ENCODE measurements around the gene ACBD4. TPM values are rescaled to one million over a fixed set of nuclear protein-coding genes. Genes with fewer than 3 reads are reported as not detected.

The ACBD4 gene
- total RNA-seq, 2 donors from 2014 or later: 8.4 to 8.7 TPM

GRCh38 chr17:45164734-45165269, 29.3 kb downstream of the ACBD4 start:
- DNase-seq: no peak

GRCh38 chr17:45168991-45169752, 33.7 kb downstream of the ACBD4 start:
- intact Hi-C loops (cut with DNase I): no loop called here
- no peak for DNase-seq
- no peak for ATAC-seq

More at GRCh38 chr17:45164734-45165269, 29.3 kb downstream of the ACBD4 start:
- intact Hi-C loops (cut with DNase I): no loop called here
- ATAC-seq: no peak

GRCh38 chr17:45170280-45170930, 34.9 kb downstream of the ACBD4 start:
- peak; percentile 51 to 54 for ATAC-seq
- DNase-seq: no peak
- intact Hi-C loops (cut with DNase I): no loop called here

- intact Hi-C loops (cut with DNase I): no loop called here
- ATAC-seq (peak; percentile 84 to 85), DNase-seq (peak; percentile 81)
Measured at GRCh38 chr17:45170931-45171337, 35.4 kb downstream of the ACBD4 start.

- peak; percentile 43 for DNase-seq
- intact Hi-C loops (cut with DNase I): no loop called here
- peak; percentile 9 to 13 for ATAC-seq
Measured at GRCh38 chr17:45171338-45172231, 36.1 kb downstream of the ACBD4 start.

- DNase-seq (no peak), ATAC-seq (no peak)
- intact Hi-C loops (cut with DNase I): no loop called here
Measured at GRCh38 chr17:45172232-45172540, 36.7 kb downstream of the ACBD4 start.

GRCh38 chr17:45172541-45173286, 37.2 kb downstream of the ACBD4 start:
- intact Hi-C loops (cut with DNase I): no loop called here
- DNase-seq: peak; percentile 57

GRCh38 chr17:45175759-45176115, 40.2 kb downstream of the ACBD4 start:
- intact Hi-C loops (cut with DNase I): no loop called here
- DNase-seq: no peak
- ATAC-seq: no peak

More at GRCh38 chr17:45172541-45173286, 37.2 kb downstream of the ACBD4 start:
- ATAC-seq: peak; percentile 79 to 83

GRCh38 chr17:45177563-45177962, 42.1 kb downstream of the ACBD4 start:
- intact Hi-C loops (cut with DNase I): no loop called here
- ATAC-seq: no peak
- DNase-seq: no peak

GRCh38 chr17:45184144-45184543, 48.7 kb downstream of the ACBD4 start:
- ATAC-seq (no peak), DNase-seq (no peak)
- intact Hi-C loops (cut with DNase I): no loop called here

GRCh38 chr17:45186801-45187354, 51.4 kb downstream of the ACBD4 start:
- DNase-seq: no peak
- intact Hi-C loops (cut with DNase I): no loop called here
- ATAC-seq: no peak

- ATAC-seq: no peak
- intact Hi-C loops (cut with DNase I): no loop called here
- DNase-seq: no peak
Measured at GRCh38 chr17:45189009-45189408, 53.5 kb downstream of the ACBD4 start.

- DNase-seq: no peak
- ATAC-seq: no peak
- intact Hi-C loops (cut with DNase I): no loop called here
Measured at GRCh38 chr17:45190503-45191255, 55.2 kb downstream of the ACBD4 start.

Small RNA genes within 50 kb of the gene (microRNA-seq; reads per million reads assigned to microRNA genes)
- 0.27 to 0.60 reads per million in 2 donors for gene MIR6784

Other genes starting within 250 kb of the ACBD4 start
- gene EFTUD2, start 236.2 kb upstream of the ACBD4 start, total RNA-seq: 10 to 100 TPM; 59.0 to 66.1 TPM
- gene GFAP, start 220.2 kb upstream of the ACBD4 start, total RNA-seq: 1 to 10 TPM; 2.3 to 4.0 TPM
- gene KIF18B, start 187.9 kb upstream of the ACBD4 start, total RNA-seq: under 1 TPM; 0.16 to 0.85 TPM
- 1 to 10 TPM in 1 of 2 donors, under 1 TPM in 1; 0.94 to 2.9 TPM for gene C1QL1, start 167.4 kb upstream of the ACBD4 start, total RNA-seq
- gene DCAKD, start 84.1 kb upstream of the ACBD4 start, total RNA-seq: 10 to 100 TPM; 30.9 to 33.2 TPM
- 10 to 100 TPM; 66.6 to 92.4 TPM for gene NMT1, start 74.4 kb upstream of the ACBD4 start, total RNA-seq
- 100 to 1,000 TPM in 1 of 2 donors, 10 to 100 TPM in 1; 92.1 to 132 TPM for gene PLCD3, start 3.2 kb upstream of the ACBD4 start, total RNA-seq
- gene HEXIM1, start 12.8 kb downstream of the ACBD4 start, total RNA-seq: 10 to 100 TPM; 27.8 to 31.7 TPM
- gene HEXIM2, start 26.2 kb downstream of the ACBD4 start, total RNA-seq: 1 to 10 TPM; 4.2 to 4.4 TPM
- 10 to 100 TPM; 16.6 to 18.6 TPM for gene FMNL1, start 86.2 kb downstream of the ACBD4 start, total RNA-seq
- not detected for gene SPATA32, start 126.4 kb downstream of the ACBD4 start, total RNA-seq
- 10 to 100 TPM; 13.4 to 13.5 TPM for gene MAP3K14, start 181.3 kb downstream of the ACBD4 start, total RNA-seq

All from left cardiac atrium (tissue), 4 donors.